HUES6 (cell line): ENCODE results near the gene PNO1.

ENCODE experiments used
- H3K27ac ChIP-seq: 2 replicates; pipeline ENCODE4 v1.7.0; 2013; ENCODE audit warnings: low read depth, mild to moderate bottlenecking, low read length, inconsistent platforms
- H3K27me3 ChIP-seq: 2 replicates; pipeline ENCODE4 v1.6.1; 2013; ENCODE audit warnings: low read length; ENCODE audit not compliant: control insufficient read depth, insufficient read depth
- H3K36me3 ChIP-seq: 2 replicates; pipeline ENCODE4 v1.6.1; 2013; ENCODE audit warnings: low read length; ENCODE audit not compliant: control insufficient read depth, insufficient read depth
- H3K4me1 ChIP-seq: 2 replicates; pipeline ENCODE4 v1.6.1; 2013; ENCODE audit warnings: low read length; ENCODE audit not compliant: control insufficient read depth, insufficient read depth
- H3K4me3 ChIP-seq: 2 replicates; pipeline ENCODE4 v1.5.1; 2013; ENCODE audit warnings: low read depth, low read length
- H3K9ac ChIP-seq: one replicate; pipeline ENCODE4 v1.6.1; 2013; ENCODE audit warnings: mild to moderate bottlenecking, low read length
- H3K9me3 ChIP-seq: 2 replicates; pipeline ENCODE4 v1.6.1; 2013; ENCODE audit warnings: low read depth, low read length; ENCODE audit not compliant: control insufficient read depth, insufficient read depth

Gene PNO1

DNA sequence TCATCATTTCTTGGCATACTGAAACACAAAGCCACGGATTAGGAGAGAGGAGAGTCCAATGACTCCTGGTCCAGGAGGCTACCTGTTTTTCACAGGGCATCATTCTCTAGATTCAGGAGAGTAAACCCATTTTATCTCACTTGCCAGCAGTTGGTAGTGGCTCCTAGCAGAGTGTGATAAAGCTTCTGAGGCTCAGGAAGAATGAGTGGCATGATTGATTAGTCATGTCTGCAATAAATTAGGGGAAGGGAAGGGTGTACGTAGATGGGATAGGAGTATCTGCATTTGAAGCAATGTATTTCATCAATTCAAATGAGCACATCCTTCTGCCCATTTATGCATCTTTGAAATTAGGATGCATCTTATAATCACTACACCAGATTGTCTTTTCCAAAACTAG, 31.1 kb upstream of the PNO1 start:
- Histone ChIP-seq H3K27me3 (no peaks in the 10 kb centered on the region), H3K27ac (no peak overlapping the region), H3K9me3 (no peaks in the 10 kb centered on the region), H3K9ac (no peak overlapping the region), H3K4me1 (peaks cover 3% of the 10 kb centered on the region; the same call in 1 of the 2 replicates), H3K4me3 (no peak overlapping the region), H3K36me3 (peaks cover 7% of the 10 kb centered on the region; the same call in 1 of the 2 replicates)

DNA sequence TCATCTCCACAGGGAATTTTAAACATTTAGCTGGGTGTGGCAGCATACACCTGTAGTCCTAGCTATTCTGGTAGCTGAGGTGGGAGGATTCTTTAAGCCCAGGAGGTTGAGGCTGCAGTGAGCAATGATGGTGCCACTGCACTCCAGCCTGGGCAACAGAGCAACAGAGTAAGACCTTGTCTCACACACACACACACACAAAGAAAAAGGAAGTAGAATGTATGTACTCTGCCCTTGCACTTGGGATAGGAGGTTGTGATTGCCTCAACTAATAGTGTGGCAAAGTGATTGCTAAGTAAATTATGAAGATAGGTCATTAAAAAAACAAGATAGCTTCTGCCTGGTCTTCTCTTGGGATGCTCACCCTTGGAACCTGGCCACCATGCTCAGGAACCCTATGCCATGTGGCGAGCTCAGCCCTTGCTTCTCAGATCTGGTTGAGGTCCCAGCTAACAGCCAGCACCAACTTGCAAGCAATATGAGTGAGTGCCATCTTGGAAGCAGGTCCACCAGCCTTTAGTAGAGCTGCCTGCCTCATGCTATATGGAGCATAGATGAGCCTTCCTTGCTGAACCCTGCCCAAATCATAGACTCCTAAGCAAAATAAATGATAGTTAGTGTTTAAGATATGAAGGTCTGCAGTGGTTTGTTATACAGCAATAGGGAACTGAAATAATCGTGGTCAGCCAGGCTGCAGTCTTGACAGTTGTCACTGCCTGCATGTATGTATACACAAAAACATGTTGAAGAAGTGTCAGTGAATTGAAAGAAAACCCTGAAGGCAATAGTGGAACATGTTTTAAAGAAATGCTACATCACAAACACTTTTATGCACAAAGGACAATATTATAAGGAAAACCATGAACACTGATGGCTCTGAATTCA, 30.1 kb upstream of the PNO1 start:
- Histone ChIP-seq H3K9me3 (no peaks in the 10 kb centered on the region), H3K27ac (no peak overlapping the region), H3K4me3 (no peak overlapping the region)

DNA sequence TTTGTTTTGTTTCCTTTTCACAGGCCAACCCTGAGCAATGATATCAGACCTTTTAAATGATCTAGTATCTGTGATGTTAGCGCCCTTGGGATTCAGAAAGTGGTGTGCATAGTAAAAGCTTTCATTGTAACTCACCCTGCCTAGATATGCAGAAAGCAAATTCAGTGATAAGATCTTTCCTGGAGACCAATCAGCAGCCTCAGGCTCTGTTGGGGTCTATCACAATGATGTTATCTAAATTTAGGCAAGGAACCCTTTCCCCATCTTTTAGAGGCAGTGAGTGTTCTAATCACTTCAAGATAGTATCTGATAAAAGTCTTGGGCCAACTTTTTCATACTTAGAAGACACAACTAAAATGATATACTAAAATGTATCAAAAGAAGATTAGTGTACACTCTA, 23.6 kb upstream of the PNO1 start:
- H3K4me3 ChIP-seq: no peak overlapping the region
- no peak overlapping the region for H3K27ac ChIP-seq
- H3K36me3 ChIP-seq: peaks cover 38% of the 10 kb centered on the region

More for the DNA sequence above, 30.1 kb upstream of the PNO1 start:
- peaks cover 7% of the 10 kb centered on the region; the same call in 1 of the 2 replicates for H3K36me3 ChIP-seq
- peaks cover 2% of the 10 kb centered on the region; the same call in 1 of the 2 replicates for H3K4me1 ChIP-seq
- no peaks in the 10 kb centered on the region for H3K27me3 ChIP-seq
- no peak overlapping the region for H3K9ac ChIP-seq

DNA sequence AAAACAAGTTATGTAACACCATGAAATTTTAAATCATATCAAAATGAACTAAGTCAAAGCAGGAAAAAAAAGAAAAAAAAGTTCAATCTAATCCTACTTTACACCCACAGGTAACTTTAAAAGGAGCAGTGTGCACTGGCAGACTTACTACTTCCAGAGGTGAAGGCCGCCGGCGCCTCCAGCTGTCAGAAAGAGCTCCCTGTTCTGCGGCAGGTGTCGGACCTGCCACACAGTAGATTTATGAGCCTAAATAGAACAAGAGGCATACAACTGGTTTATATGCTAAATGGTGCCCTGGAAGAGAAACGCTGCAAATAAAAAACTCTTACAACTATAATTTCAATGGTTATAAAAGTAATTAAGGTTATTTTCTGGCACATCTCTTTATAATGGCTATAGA, 23.1 kb upstream of the PNO1 start:
- H3K9ac ChIP-seq: no peak overlapping the region
- H3K36me3 ChIP-seq: peaks cover 39% of the 10 kb centered on the region
- no peak overlapping the region for H3K27ac ChIP-seq
- no peaks in the 10 kb centered on the region for H3K4me1 ChIP-seq
- H3K4me3 ChIP-seq: no peak overlapping the region
- no peaks in the 10 kb centered on the region for H3K27me3 ChIP-seq
- no peaks in the 10 kb centered on the region for H3K9me3 ChIP-seq

More for the DNA sequence above, 23.6 kb upstream of the PNO1 start:
- Histone ChIP-seq H3K4me1 (no peaks in the 10 kb centered on the region), H3K9me3 (no peaks in the 10 kb centered on the region), H3K27me3 (no peaks in the 10 kb centered on the region), H3K9ac (no peak overlapping the region)

DNA sequence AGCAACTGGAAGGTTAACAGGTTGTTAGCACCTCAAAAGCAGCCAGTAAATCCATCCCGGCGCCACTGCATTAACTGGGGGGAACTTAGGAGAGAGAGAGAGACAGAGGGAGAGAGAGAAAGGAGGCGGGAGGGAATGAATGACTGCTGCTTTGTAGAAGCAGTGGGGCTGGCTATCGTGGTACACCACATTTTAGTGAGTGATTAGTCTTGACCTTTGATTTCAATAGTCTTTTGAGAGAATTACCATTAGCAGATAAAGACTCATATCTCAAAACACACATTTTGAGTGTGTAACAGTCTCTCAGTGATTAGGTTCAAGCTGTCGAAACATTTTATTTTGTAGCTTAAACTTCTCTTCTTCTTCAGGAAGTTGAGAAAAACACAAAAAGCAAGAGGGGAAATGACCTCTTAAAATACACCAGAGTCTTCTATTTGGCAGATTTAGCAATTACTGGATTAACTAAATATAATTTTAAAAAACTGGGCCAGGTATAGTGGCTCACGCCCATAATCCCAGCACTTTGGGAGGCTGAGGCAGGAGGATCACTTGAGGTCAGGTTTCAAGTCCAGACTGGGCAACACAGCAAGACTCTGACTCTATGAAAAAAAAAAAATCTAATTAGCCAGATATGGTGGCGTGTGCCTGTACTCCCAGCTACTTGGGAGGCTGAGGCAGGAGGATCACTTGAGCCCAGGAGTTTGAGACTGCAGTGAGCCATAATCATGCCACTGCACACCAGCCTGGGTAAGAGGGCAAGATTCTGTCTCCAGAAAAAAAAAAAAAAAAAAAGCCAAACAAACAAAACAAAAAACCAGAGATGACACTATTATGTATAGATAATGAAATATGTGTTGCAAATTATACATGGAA, 22.0 kb upstream of the PNO1 start:
- no peak overlapping the region for H3K27ac ChIP-seq
- peaks cover 40% of the 10 kb centered on the region for H3K36me3 ChIP-seq
- no peaks in the 10 kb centered on the region for H3K4me1 ChIP-seq
- no peak overlapping the region for H3K9ac ChIP-seq
- H3K9me3 ChIP-seq: no peaks in the 10 kb centered on the region
- no peaks in the 10 kb centered on the region for H3K27me3 ChIP-seq
- no peak overlapping the region for H3K4me3 ChIP-seq

DNA sequence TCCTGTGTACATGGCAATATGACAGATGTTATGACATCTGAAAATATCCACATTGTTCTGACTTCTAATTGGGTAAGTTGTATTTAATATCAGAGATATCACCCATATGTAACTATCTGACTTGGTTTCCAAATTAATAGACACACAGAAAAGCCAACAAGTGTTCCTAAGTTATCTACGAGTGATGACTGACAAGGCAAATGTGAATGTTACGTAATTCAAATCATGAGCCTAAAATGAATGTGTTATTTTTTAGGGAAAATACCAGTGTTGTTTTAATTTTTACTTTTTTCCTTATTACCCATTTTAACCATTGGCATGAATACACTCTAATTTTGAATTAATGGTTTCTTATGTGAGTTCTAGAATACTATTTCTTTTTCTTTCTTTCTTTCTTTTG, 15.8 kb upstream of the PNO1 start:
- Histone ChIP-seq H3K4me1 (no peaks in the 10 kb centered on the region), H3K9me3 (no peaks in the 10 kb centered on the region), H3K36me3 (peaks cover 26% of the 10 kb centered on the region), H3K27ac (no peak overlapping the region), H3K9ac (no peak overlapping the region), H3K27me3 (no peaks in the 10 kb centered on the region), H3K4me3 (no peak overlapping the region)

DNA sequence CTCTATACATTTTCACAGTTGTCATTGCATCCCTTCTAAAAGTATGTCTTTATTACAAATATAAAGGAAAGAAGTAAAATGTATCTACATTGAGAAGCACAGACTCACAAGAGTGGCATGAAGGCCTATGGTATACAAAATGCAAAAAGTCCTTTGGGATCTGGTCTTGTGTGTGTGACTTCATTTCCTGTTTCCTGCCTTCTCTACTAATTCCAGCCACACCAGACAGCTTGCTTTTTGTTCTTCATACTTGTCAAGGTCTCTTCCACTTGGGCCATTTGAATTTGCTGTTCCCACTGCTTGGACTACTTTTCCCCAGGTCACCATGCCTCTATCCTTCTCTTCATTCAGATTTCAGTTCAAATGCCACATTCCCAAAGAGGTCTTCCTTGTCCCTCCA, 6.7 kb upstream of the PNO1 start:
- Histone ChIP-seq H3K9me3 (no peaks in the 10 kb centered on the region), H3K9ac (no peak overlapping the region), H3K27ac (no peak overlapping the region), H3K4me1 (no peaks in the 10 kb centered on the region), H3K36me3 (no peaks in the 10 kb centered on the region), H3K27me3 (no peaks in the 10 kb centered on the region), H3K4me3 (no peak overlapping the region)

DNA sequence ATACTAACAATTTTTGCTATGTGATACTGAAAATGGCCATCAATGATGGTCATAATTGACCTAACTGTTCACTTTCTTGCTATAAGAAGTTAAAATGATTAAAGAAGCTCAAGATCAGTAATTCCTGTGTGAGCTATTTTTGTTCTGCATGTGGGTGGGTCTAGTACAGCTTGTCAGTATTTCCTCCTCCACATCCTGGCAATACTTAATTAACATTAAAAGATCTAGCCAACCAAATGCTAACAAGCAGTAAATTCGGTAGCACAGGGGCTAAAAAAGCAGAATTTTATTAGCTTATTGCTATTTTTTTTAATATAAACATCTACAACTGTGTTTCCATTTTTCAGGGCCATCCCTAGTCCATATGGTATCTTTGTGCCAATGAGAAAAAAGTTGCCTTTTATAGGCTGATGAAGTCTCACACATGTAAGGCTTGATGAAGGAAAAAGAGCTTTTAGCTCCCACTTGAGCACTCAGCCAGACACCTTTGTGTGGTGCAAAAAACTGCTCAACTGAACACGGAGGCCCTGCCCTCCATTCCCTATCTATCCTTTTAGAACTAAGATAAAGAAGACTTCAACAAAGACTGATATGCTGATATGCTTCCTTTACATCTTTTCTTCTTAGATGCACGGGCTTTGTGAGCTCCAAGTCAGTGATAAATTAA, 4.9 kb upstream of the PNO1 start:
- Histone ChIP-seq H3K27me3 (no peaks in the 10 kb centered on the region), H3K36me3 (no peaks in the 10 kb centered on the region), H3K27ac (no peak overlapping the region), H3K4me3 (no peak overlapping the region), H3K9ac (no peak overlapping the region), H3K9me3 (no peaks in the 10 kb centered on the region), H3K4me1 (no peaks in the 10 kb centered on the region)

DNA sequence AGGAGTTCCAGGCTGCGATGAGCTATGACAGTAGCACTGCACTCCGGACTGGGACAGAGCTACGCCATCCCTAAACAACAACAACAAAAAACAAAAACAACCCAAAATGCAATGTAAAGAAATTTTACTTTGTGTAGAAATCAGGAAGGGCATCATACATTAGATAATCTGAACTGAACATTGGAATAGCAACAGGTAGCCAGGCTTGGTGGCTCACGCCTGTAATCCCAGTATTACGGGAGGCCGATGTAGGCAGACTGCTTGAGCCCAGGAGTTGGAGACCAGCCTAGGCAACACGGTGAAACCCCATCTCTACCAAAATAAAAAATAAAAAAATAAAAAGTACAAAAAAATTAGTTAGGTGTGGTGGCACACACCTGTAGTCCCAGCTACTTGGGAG, 2.1 kb upstream of the PNO1 start:
- H3K4me1 ChIP-seq: no peaks in the 10 kb centered on the region
- H3K27me3 ChIP-seq: no peaks in the 10 kb centered on the region
- H3K9me3 ChIP-seq: no peaks in the 10 kb centered on the region
- H3K27ac ChIP-seq: no peak overlapping the region
- H3K36me3 ChIP-seq: peaks cover 10% of the 10 kb centered on the region
- H3K9ac ChIP-seq: no peak overlapping the region
- no peak overlapping the region for H3K4me3 ChIP-seq

DNA sequence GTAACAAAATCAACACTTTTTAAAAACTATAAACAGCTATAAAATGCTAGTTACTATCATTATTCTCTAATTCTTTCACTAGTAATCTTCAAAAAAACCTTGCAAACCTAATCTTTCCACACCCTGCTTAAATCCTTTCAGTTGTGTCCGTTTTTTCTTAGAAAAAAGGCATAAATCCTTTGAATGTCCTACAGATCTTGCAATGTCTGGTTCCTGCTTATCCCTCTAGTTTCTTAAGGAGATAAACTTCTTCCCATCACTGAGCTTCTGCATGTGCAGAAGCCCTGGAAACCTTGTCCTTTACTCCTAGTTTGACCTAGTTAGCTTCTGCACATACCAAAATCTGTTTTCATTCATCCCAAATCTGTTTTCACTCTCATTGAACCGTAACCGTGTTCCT, 1.3 kb upstream of the PNO1 start:
- H3K4me1 ChIP-seq: no peaks in the 10 kb centered on the region
- H3K4me3 ChIP-seq: peak overlapping the region; percentile 77
- H3K27me3 ChIP-seq: no peaks in the 10 kb centered on the region
- peak overlapping the region; percentile 94 for H3K9ac ChIP-seq
- H3K9me3 ChIP-seq: no peaks in the 10 kb centered on the region
- peak overlapping the region; percentile 94; the same call in 1 of the 2 replicates for H3K27ac ChIP-seq
- peaks cover 18% of the 10 kb centered on the region for H3K36me3 ChIP-seq
